ENCODE data around the gene LANCL2. TPM values are rescaled to one million over a fixed set of nuclear protein-coding genes. Genes with fewer than 3 reads are reported as not detected.

LANCL2 gene
- total and polyA plus RNA-seq, 9 of the 15 experiments (the other 6 are each of a cell fraction or from before 2014, with no cell fraction given) = 5.3 to 18.5 (median 13.5) TPM

DNA sequence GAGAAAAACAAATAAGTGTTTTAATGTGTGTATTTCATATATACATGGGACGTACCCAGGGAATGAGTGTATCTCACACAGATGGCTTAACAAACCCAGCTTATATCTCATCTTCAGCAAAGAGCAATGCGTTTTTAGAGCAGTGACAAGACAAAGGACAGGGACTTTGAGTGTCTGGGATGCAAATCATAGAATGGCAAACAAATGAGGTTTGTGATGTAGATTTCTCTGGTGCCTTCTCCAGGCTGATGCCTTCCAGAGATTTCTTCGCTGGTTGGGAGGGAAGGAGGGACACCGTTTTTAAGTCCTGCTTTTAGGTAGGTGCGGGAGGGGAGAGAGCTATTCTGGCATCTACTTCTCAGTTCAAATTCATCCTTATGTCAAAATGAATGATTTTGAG lies 16.6 kb downstream of the LANCL2 start (continued):
- TF ChIP-seq ZNF324 (CRISPR knock-in tag; IDR thresholded peaks at IDR 0.05) (no peak), DNMT1 (IDR thresholded peaks at IDR 0.05) (no peak), EWSR1 (IDR thresholded peaks at IDR 0.05; ENCODE audit: borderline replicate concordance, low read depth, partially characterized antibody) (no peak), MED1 (CRISPR knock-in tag; IDR thresholded peaks at IDR 0.05; ENCODE audit: borderline replicate concordance) (no peak)

DNA sequence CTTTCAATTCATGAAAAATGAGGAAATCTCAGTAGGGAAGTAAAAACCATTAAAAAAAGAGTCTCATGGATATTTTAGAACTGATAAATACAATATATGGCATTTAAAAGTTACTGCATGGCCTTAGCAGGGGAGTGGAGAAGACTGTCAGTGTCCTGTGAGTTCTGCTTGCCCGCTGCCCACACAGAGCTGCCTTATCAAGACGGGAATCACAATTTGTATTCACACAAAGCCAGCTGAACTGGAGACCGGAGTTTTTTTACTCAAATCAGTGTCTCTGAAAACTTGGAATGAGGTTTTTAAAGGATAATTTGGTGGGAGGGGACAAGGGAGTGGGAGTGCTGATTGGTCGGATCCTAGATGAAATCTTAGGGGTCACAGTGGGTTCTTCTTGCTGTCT lies 17.1 kb downstream of the LANCL2 start:
- H3K27ac ChIP-seq (ENCODE audit: extremely low read depth, low read depth, low read length) = no peak overlapping the region
- H3K27me3 ChIP-seq (ENCODE audit: control insufficient read depth in 2 of 2, insufficient read depth in 2 of 2, low read length in 2 of 2) = no peaks in the 10 kb centered on the region
- H3K79me2 ChIP-seq (ENCODE audit: control insufficient read depth, insufficient read depth, low read length) = no peaks in the 10 kb centered on the region
- peaks cover 3 to 4% of the 10 kb centered on the region in 2 experiments; a peak in 3 of 5 replicates for H3K4me1 ChIP-seq (replicated peaks in 1 of 2; ENCODE audit: control insufficient read depth in 2 of 2, insufficient read depth in 2 of 2, low read length in 2 of 2)
- no peak overlapping the region for H3K4me2 ChIP-seq (ENCODE audit: insufficient read depth, low read length)
- no peak overlapping the region for H3K4me3 ChIP-seq
- no peaks in the 10 kb centered on the region for H4K20me1 ChIP-seq (replicated peaks; ENCODE audit: control insufficient read depth, insufficient read depth, low read length)
- FAIRE-seq (no peak), ATAC-seq (no peak), DNase-seq (ENCODE audit: extremely low read depth in 1 of 4, low spot score in 3 of 4) (no peak)
- no peaks in the 10 kb centered on the region for H3K36me3 ChIP-seq (ENCODE audit: control insufficient read depth, insufficient read depth, low read length)
- in situ Hi-C loops (cut with MboI) (no loop called here), intact Hi-C loops (cut with micrococcal nuclease) (no loop called here)
- CTCF ChIA-PET (ENCODE audit: low intra/inter-chr PET ratio) = no interaction called here
- WGBS (ENCODE audit: insufficient coverage, low coverage, missing lambda C conversion rate) = 36% methylated on average over 4 of the region's 4 CpGs
- no peaks in the 10 kb centered on the region for H3K9me1 ChIP-seq (ENCODE audit: control insufficient read depth, insufficient read depth, low read length)
- TF ChIP-seq JUNB (CRISPR knock-in tag; conservative IDR thresholded peaks at IDR 0.05) (no peak), PHTF2 (CRISPR knock-in tag; IDR thresholded peaks at IDR 0.05) (no peak), ILF3 (IDR thresholded peaks at IDR 0.05; ENCODE audit: borderline replicate concordance) (no peak)
- no peak overlapping the region for H2AFZ ChIP-seq (ENCODE audit: low read depth, low read length)
- H3K9me3 ChIP-seq (replicated peaks; ENCODE audit: control insufficient read depth, insufficient read depth, low read depth, low read length) = no peaks in the 10 kb centered on the region
- H3K9ac ChIP-seq (ENCODE audit: insufficient read depth in 1 of 2, low read depth in 2 of 2, low read length in 2 of 2) = no peak overlapping the region
- POLR2A ChIA-PET = interaction anchor here (1.0 to 1.1 kb wide), 2 partner anchors 16 to 17 kb away, joined by 4 read pairs; no protein-coding TSS in a partner anchor
- BruUV-seq (replicated peaks) = no TSS peak
